ENCODE measurements around the gene MT1B. TPM values are rescaled to one million over a fixed set of nuclear protein-coding genes. Genes with fewer than 3 reads are reported as not detected.

MT1B gene
- total RNA-seq, 1 donor from 2014 or later: not detected

GRCh38 chr16:56679078-56679730 lies 27.5 kb downstream of the MT1B start:
- DNase-seq (no peak), ATAC-seq (no peak)
- intact Hi-C loops (cut with micrococcal nuclease): no loop called here

- intact Hi-C loops (cut with micrococcal nuclease): loop anchor here (10.0 kb wide), 1 partner anchor 75 kb away; the partner anchor contains the start of gene MT2A
- DNase-seq (peak; percentile 49), ATAC-seq (peak; percentile 65)
These were observed 28.1 kb downstream of the MT1B start for GRCh38 chr16:56679818-56680217.

DNA sequence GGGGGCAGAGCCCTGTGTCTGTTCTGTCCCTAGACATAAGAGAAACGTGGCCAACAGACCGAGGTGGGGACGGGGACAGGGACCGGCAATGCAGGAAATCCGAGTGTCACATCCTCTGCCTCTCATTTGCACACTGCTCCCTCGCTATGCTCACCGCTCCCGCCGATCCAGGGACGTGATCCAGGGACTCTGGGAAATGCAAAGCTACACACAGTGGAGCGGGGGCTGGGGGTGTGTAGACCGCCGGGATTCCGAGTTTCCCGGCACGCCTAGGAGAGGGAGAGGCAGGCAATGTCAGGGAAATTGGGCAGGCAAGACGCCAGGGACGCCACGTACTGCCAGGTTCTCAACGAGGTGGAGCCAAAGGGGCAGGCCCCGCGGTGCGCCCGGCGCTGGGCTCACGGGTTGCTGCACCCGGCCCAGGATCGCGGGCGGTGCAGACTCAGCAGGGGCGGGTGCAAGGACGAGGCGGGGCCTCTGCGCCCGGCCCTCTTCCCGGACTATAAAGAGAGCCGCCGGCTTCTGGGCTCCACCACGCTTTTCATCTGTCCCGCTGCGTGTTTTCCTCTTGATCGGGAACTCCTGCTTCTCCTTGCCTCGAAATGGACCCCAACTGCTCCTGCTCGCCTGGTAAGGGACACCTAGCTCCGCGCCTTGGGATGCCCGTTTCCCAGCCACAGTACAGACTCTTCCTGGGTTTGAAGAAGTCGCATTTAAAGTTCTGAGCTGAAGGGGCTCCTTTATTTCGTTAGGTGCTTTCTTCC lies 30.4 kb downstream of the MT1B start, which contains the start of gene MT1X:
Gene MT1X, plus strand, starts transcription at position 532 of the 764 bp plus-strand sequence. Its CDS starts 71 bp downstream, at position 603.
- intact Hi-C loops (cut with micrococcal nuclease): loop anchor here (10.0 kb wide), 1 partner anchor 77 kb away; the partner anchor contains the start of gene MT2A
- peak; percentile 98 for DNase-seq
- peak; percentile 96 for ATAC-seq

DNA sequence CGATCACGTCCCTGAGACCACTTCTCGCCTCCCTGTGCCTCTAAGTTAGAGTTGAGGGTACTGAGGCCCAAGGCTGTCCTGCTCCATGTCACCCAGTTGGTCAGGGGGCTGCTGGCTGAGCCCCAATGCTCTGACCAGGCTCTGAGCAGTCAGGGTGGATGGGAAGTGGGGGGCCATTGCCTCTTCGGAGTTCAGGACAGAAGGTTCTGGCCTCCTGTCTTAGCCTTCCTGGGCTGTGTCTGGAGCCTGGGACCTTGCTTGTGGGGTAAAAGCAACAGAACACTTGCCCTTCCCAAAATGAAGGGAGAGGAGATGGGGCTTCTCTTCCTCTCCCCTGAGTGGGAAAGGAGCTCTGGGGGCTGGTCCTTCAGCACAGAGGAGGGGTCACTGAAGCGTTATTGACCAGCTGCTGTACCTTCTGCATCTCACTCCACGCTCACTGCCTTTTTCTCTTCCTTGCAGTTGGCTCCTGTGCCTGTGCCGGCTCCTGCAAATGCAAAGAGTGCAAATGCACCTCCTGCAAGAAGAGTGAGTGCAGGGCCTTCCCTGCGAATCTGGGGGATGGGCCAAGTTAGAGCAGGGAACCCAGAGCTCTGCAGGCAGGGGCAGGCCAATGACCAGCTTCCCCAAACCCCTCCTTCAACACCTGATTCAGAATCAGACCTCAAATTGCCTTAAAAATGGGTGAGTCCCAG lies 31.2 kb downstream of the MT1B start:
- intact Hi-C loops (cut with micrococcal nuclease): loop anchor here (10.0 kb wide), 1 partner anchor 78 kb away; the partner anchor contains the start of gene MT2A
- ATAC-seq (no peak), DNase-seq (no peak)

GRCh38 chr16:56683424-56684172 lies 31.9 kb downstream of the MT1B start:
- intact Hi-C loops (cut with micrococcal nuclease): loop anchor here (10.0 kb wide), 1 partner anchor 79 kb away; the partner anchor contains the start of gene MT2A
- peak; percentile 45 for DNase-seq
- no peak for ATAC-seq

- intact Hi-C loops (cut with micrococcal nuclease): loop anchor here (10.0 kb wide), 1 partner anchor 80 kb away; the partner anchor contains the start of gene MT2A
- ATAC-seq (no peak), DNase-seq (no peak)
These were observed 32.7 kb downstream of the MT1B start for GRCh38 chr16:56684256-56684925.

DNA sequence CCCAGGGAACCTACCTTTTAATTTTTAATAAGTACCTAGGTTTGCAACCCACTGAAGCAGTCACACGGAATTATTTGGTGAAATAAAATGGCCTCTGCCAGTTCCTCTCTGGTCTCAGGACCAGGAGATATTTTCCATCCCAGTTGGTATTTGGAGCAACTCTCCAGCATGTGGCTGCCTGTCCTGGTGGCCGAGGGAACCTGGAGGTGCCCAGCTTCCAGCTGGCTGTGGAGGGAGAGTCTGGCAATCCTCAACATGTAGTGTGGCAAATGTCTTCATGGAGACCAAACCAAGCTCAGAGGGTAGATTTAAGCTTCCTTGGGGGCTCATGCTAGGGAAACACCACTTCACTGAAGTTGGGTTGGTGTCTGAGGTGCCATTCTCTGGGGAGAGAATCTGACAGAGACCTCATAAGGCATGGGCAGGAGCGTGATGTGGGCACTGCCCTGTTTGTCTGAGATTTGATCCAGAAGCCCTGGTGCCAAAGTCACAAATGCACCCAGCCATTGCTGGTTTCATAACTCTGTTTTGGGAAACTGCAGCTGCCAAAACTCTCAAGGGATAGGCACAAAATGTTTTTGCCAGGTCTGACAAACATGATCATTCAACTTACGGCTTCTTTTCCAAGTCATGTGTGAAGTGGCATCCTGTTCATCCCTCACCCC lies 33.4 kb downstream of the MT1B start:
- ATAC-seq: peak; percentile 2
- intact Hi-C loops (cut with micrococcal nuclease): loop anchor here (10.0 kb wide), 1 partner anchor 80 kb away; the partner anchor contains the start of gene MT2A

GRCh38 chr16:56686758-56687157 lies 35.1 kb downstream of the MT1B start:
- DNase-seq (no peak), ATAC-seq (no peak)
- intact Hi-C loops (cut with micrococcal nuclease): loop anchor here (10.0 kb wide), 1 partner anchor 82 kb away; the partner anchor contains the start of gene MT2A

More for the DNA sequence above, 33.4 kb downstream of the MT1B start:
- no peak for DNase-seq

DNA sequence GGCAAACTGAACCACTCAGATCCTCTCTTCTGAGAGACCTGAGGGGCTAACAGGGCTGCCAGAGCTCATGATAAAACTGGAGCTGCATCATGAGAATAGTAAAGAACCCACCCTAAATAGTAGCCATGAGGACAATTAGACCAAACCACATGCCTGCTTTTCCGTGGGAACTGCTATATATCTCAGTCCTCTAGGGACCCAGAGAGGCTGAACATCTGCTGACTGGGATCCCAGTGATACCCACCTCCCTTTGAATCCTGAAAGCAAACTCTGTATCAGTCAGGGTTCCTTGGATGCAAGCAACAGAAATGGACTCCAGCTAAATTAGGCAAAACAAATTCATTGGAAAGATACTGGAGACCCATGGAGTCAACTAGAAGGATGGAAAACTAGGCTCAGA lies 37.1 kb downstream of the MT1B start:
- ATAC-seq (no peak), DNase-seq (no peak)
- intact Hi-C loops (cut with micrococcal nuclease): loop anchor here (10.0 kb wide), 1 partner anchor 84 kb away; the partner anchor contains the start of gene MT2A

DNA sequence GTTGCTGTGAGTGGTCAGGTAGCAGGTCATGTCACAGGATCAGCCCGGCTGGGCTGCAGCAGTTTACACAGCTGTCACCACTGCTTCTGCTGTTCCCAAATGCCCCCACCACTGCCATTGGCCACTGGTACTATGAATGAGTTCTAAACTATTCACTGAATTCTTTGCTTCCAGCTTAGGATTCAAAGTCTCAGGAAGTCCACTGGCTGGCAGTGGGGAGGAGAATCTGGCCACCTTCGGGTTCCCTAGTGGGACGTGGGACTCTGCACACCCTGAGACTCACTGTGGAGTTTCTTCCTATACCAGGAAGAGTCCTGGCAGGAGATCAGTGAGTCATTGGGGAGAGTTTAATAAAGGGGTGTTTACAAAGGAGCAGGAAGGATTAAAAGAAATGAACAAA lies 37.5 kb downstream of the MT1B start:
- no peak for DNase-seq
- no peak for ATAC-seq
- intact Hi-C loops (cut with micrococcal nuclease): loop anchor here (10.0 kb wide), 1 partner anchor 84 kb away; the partner anchor contains the start of gene MT2A

DNA sequence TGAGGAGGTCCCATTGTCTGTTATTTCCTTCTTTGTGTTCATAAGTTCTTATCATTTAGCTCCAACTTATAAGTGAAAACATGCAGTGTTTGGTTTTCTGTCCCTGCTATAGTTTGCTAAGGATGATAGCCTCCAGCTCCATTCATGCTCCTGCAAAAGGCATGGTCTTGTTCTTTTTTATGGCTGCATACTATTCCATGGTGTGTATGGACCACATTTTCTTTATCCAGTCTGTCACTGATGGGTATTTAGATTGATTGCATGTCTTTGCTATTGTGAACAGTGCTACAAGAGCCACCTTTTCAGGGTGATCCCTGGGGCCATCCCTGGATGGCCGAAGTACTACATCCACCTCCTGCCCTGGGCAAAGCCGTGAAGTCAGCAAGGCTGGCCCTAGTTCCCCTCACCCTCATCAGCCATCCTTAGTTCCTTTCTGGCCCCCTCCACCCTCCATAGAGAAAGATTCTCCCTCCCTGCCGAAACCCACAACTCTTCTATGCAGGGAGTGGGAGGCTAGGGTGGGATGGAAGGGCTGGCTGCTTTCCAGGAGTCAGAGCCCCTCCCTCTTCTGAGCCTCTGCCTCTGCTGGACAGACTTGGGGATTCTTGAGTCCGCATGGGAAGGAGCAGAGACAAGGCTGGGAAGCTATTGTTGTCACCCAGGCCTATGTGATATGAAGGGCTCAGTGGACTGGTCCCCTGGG lies 38.9 kb downstream of the MT1B start:
- ATAC-seq (no peak), DNase-seq (no peak)
- intact Hi-C loops (cut with micrococcal nuclease): no loop called here

GRCh38 chr16:56691885-56692284 lies 40.2 kb downstream of the MT1B start:
- DNase-seq (no peak), ATAC-seq (peak; percentile 95)
- intact Hi-C loops (cut with micrococcal nuclease): no loop called here

- ATAC-seq (no peak), DNase-seq (no peak)
- intact Hi-C loops (cut with micrococcal nuclease): no loop called here
These were observed 43.6 kb downstream of the MT1B start for GRCh38 chr16:56695246-56695645.

DNA sequence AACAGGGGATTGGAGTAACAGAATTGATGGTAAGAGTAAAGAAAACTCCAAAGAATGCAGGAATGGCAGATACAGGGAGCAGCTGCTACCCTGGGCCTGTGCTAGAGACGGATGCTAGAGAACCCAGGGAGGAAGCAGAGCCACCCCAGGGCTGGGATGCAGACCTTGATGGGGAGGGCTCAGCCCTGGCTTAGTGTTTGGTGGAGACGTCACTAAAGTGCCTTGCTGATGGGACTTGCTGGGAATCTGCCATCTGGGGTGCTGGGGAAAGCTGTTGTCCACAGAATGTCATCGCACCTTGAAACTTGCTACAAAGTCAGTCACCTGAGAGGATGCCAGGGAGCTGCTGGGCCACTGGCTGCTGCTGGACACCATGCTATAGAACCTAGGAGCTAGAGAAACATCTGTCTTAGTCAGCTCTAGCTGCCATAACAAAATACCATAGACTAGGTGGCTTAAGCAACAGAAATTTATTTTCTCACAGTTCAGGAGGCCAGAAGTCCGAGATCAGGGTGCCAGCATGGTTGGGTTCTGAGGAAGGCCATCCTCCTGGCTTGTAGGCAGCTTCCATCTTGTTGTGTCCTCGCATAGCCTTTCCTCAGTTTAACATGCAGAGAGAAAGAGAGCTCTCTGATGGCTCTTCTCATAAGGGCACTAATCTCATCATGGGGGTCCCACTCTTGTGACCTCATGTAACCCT lies 45.9 kb downstream of the MT1B start:
- DNase-seq (no peak), ATAC-seq (no peak)
- intact Hi-C loops (cut with micrococcal nuclease): no loop called here

DNA sequence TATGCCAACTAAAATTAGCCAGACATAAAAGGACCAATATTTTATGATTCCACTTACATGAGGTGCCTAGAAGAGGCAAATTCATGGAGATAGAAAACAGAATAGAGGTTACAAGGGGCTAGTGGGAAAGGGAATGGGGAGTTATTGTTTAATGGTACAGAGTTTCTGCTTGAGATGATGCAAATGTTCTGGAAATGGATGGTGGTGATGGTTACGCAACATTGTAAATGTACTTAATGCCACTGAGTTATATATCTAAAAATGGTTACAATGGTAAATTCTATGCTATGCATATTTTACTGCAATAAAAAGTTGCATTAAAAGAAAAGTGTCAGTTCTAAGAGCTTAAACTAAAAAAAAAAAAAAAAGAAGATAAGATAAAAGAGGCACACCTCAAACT lies 48.5 kb downstream of the MT1B start:
- ATAC-seq (no peak), DNase-seq (no peak)
- intact Hi-C loops (cut with micrococcal nuclease): loop anchor here (10.0 kb wide), 1 partner anchor 185 kb away; no protein-coding TSS in a partner anchor

GRCh38 chr16:56700631-56701030 lies 48.9 kb downstream of the MT1B start:
- intact Hi-C loops (cut with micrococcal nuclease): loop anchor here (10.0 kb wide), 1 partner anchor 186 kb away; no protein-coding TSS in a partner anchor
- no peak for ATAC-seq
- no peak for DNase-seq
